Activated CD8-positive, alpha-beta memory T cell treated with anti-CD3 and anti-CD28 coated beads, Interleukin-2, amount 50 U/mL, for 48 hours (primary cell): Measurements from ENCODE around the gene TTC23L.
A peak's percentile ranks its signal among the peaks of the same experiment; 100 is the strongest.
"Not testable (repeated sequence)": the region's sequence is repeated elsewhere in the genome, so short reads cannot be mapped to it uniquely, and the experiment has no call there.

Experiments
- DNase-seq: peaks from one replicate; pipeline ENCODE4 v3.0.0-alpha.2; 2020

The TTC23L gene

GRCh38 chr5:34838785-34839714 is at the start of gene TTC23L:
Gene TTC23L, plus strand, starts transcription at chr5:34839164. Its CDS starts 1,508 bp downstream, at chr5:34840672.
- peak; percentile 91 for DNase-seq

GRCh38 chr5:34789639-34790038 is 49.3 kb upstream of the TTC23L start:
- no peak for DNase-seq

GRCh38 chr5:34790069-34790468 is 48.9 kb upstream of the TTC23L start:
- no peak for DNase-seq

GRCh38 chr5:34791761-34792244 is 47.2 kb upstream of the TTC23L start:
- DNase-seq = no peak

- DNase-seq = no peak
These were observed 36.0 kb upstream of the TTC23L start for GRCh38 chr5:34802834-34803563.

- DNase-seq = no peak
These were observed 34.8 kb upstream of the TTC23L start for GRCh38 chr5:34803974-34804732.

GRCh38 chr5:34804913-34805312 is 34.1 kb upstream of the TTC23L start:
- DNase-seq = no peak

GRCh38 chr5:34806532-34806931 is 32.4 kb upstream of the TTC23L start:
- no peak for DNase-seq

GRCh38 chr5:34811706-34812105 is 27.3 kb upstream of the TTC23L start:
- no peak for DNase-seq

- no peak for DNase-seq
These were observed 25.5 kb upstream of the TTC23L start for GRCh38 chr5:34813509-34813908.

- DNase-seq = no peak
These were observed 21.2 kb upstream of the TTC23L start for GRCh38 chr5:34817558-34818351.

- no peak for DNase-seq
These were observed 20.2 kb upstream of the TTC23L start for GRCh38 chr5:34818717-34819116.

- DNase-seq = no peak
These were observed 18.4 kb upstream of the TTC23L start for GRCh38 chr5:34820593-34820992.

- no peak for DNase-seq
These were observed 15.8 kb upstream of the TTC23L start for GRCh38 chr5:34822956-34823715.

GRCh38 chr5:34826347-34826746 is 12.6 kb upstream of the TTC23L start:
- DNase-seq = no peak

- DNase-seq = no peak
These were observed 11.1 kb upstream of the TTC23L start for GRCh38 chr5:34827588-34828506.

GRCh38 chr5:34830827-34831226 is 8.1 kb upstream of the TTC23L start:
- not testable (repeated sequence) for DNase-seq

GRCh38 chr5:34831303-34831702 is 7.7 kb upstream of the TTC23L start:
- no peak for DNase-seq

- DNase-seq = no peak
These were observed 6.4 kb upstream of the TTC23L start for GRCh38 chr5:34832568-34832967.

- DNase-seq = no peak
These were observed 5.9 kb upstream of the TTC23L start for GRCh38 chr5:34833090-34833489.
